HUES48 (cell line): ENCODE results near the gene CCDC92.

Source experiments
- H3K27ac ChIP-seq: one replicate; pipeline ENCODE4 v1.7.0; 2013; ENCODE audit warnings: low read depth, low read length, inconsistent platforms
- H3K27me3 ChIP-seq: 2 replicates; pipeline ENCODE4 v1.6.1; 2013; ENCODE audit warnings: mild to moderate bottlenecking, low read length; ENCODE audit not compliant: control insufficient read depth, insufficient read depth
- H3K36me3 ChIP-seq: 2 replicates; pipeline ENCODE4 v1.6.1; 2013; ENCODE audit warnings: low read length; ENCODE audit not compliant: control insufficient read depth, insufficient read depth
- H3K4me1 ChIP-seq: 2 replicates; pipeline ENCODE4 v1.6.1; 2013; ENCODE audit warnings: mild to moderate bottlenecking, low read length; ENCODE audit not compliant: control insufficient read depth, insufficient read depth
- H3K4me3 ChIP-seq: 2 replicates; pipeline ENCODE4 v1.5.1; 2013; ENCODE audit warnings: mild to moderate bottlenecking, low read depth, low read length
- H3K9ac ChIP-seq: 2 replicates; pipeline ENCODE4 v1.6.1; 2013; ENCODE audit warnings: mild to moderate bottlenecking, low read depth, low read length, moderate library complexity
- H3K9me3 ChIP-seq: 2 replicates; pipeline ENCODE4 v1.6.1; 2013; ENCODE audit warnings: low read length; ENCODE audit not compliant: control insufficient read depth, insufficient read depth

Gene CCDC92, protein sequence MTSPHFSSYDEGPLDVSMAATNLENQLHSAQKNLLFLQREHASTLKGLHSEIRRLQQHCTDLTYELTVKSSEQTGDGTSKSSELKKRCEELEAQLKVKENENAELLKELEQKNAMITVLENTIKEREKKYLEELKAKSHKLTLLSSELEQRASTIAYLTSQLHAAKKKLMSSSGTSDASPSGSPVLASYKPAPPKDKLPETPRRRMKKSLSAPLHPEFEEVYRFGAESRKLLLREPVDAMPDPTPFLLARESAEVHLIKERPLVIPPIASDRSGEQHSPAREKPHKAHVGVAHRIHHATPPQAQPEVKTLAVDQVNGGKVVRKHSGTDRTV

DNA sequence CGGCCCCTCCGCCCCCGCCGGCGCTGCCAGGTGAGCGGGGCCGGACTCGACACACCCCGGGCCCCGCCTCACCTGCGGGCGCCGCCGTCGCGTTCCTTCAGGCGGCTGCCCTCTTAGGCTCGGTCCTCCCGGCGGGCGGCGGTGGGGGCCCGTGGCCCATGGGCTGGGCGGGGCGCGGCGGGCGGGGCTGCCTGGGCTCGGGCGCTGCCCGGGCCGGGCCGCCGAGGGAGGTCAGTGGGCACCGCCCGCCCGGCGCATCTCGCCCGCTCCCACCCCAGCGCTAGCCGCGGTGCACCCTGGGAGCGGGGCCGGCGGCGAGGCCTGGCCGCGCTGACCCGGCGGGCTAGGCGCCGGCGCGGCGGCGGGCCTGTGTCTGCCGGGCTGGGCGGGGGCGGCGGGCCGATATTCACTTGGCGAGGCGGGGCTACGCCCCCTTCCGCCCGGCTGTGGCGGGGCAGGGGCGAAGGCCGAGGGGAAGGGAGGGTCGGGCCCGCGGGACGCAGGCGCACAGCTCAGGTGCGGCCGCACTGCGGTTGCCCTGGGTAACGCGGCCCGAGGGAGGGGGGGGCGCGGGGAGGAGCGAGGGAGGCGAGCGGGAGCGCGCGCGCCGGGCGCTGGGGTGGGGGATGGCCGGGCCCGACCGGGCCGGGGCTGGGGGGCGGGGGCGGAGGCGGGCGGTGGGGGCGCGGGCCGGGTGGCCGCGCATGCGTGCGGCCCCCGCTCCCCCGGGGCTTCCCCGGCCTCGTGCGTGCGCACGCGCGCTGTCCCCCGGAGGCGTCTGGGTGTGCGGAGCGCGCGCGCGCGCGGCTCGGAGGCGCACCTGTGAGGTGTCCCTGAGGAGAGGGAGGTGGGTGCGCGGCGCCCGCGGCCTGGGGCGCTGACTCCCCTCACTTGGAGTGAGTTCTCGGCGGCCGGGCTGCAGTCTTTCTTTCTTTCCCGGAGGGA is at the start of gene CCDC92, which contains the start of gene ZNF664:
CCDC92 (minus strand) TSS at position 375 of the 945 bp plus-strand sequence. CDS start 28,526 bp downstream, outside the sequence.
ZNF664 (plus strand) TSS at position 759 of the 945 bp plus-strand sequence. CDS start 38,930 bp downstream, outside the sequence.
- Histone ChIP-seq H3K27me3 (peaks cover 68% of the 10 kb centered on the region), H3K9me3 (no peaks in the 10 kb centered on the region), H3K9ac (peak within 1 kb of the TSS; percentile 59; the same call in 1 of the 2 replicates), H3K27ac (peak within 1 kb of the TSS; percentile 63), H3K4me3 (peak within 1 kb of the TSS; percentile 83), H3K4me1 (peaks cover 11% of the 10 kb centered on the region), H3K36me3 (peaks cover 4% of the 10 kb centered on the region; the same call in 1 of the 2 replicates)

DNA sequence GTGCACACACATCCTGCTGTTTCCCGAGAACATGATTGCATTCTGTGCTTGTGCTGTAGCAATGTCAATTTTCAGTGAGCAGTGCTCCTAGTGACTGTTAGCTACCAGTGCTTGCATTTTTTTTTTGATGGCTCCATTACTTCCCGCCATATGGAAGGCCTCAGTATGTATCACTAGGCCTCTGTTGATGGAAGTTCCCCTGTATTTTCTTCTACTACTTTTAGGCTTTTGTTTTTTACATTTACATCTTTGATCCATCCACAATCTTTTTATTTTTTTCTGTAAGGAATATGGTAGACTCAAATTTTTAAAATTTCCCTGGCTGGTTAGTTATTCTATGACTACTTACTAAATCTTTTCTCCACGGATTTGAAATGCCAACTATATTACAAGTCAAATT is 49.5 kb upstream of the CCDC92 start:
- H3K9ac ChIP-seq: no peak overlapping the region
- H3K27ac ChIP-seq: no peak overlapping the region
- H3K36me3 ChIP-seq: no peaks in the 10 kb centered on the region
- H3K9me3 ChIP-seq: no peaks in the 10 kb centered on the region
- no peaks in the 10 kb centered on the region for H3K27me3 ChIP-seq
- H3K4me3 ChIP-seq: no peak overlapping the region
- no peaks in the 10 kb centered on the region for H3K4me1 ChIP-seq

DNA sequence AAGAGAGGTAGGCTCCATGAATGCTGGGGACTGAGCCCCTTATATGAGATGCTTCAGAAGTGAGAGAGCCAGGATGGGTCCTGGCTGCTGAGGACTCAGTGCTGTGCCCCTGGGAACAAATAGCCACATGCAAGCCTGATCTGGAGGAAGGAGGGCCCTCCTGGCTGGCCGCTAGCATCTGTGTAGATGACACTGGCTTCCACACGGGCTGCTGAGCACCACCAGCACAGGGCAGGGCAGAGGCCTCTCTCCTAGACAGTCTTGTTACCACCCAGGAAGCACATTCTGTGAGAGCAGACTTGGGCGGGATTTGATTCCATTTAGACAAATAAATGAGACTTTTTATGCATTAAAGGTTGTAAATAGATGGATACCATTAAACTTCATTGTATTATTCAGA is 48.4 kb upstream of the CCDC92 start:
- H3K4me1 ChIP-seq: no peaks in the 10 kb centered on the region
- no peaks in the 10 kb centered on the region for H3K27me3 ChIP-seq
- H3K9ac ChIP-seq: no peak overlapping the region
- no peaks in the 10 kb centered on the region for H3K36me3 ChIP-seq
- no peaks in the 10 kb centered on the region for H3K9me3 ChIP-seq
- no peak overlapping the region for H3K4me3 ChIP-seq
- no peak overlapping the region for H3K27ac ChIP-seq

DNA sequence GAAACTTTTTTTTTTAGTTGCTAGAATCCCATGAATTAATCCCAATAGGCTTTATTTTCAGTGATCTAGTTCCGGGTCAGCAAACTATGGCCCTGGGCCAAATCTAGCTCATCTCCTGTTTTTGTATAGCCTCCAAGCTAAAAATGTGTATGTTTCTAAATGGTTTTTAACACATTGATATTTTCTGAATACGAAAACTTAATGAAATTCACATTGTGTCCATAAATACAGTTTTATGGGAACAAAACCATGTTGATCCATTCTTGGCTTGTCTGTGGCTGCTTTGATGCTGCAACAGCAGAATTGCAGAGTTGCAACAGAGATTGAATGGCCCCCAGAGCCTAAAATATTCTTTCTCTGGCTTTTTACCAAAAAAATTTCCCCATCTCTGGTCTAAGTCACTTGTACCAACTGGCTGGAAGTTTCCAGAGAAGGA is 47.9 kb upstream of the CCDC92 start:
- Histone ChIP-seq H3K9ac (no peak overlapping the region), H3K36me3 (no peaks in the 10 kb centered on the region), H3K27me3 (no peaks in the 10 kb centered on the region), H3K4me1 (no peaks in the 10 kb centered on the region), H3K4me3 (no peak overlapping the region), H3K27ac (no peak overlapping the region), H3K9me3 (no peaks in the 10 kb centered on the region)

DNA sequence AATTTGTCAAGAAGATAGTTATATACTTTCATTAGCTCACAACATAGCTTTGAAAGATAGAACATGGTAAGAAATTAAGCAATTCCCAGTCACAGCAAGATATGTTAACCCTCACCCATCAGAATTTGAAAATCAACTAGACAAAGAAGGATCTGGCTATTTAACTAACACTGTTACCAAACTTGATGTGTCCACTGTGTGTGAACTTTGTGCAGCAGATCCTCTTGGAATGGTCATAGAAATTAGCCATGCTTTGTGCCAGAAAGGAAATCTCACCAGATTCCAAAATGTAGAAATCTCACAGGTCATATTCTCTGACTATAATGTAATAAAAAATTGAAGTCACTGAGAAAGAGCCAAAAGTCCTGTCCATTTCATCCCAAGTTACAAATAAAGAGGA is 46.5 kb upstream of the CCDC92 start:
- no peaks in the 10 kb centered on the region for H3K9me3 ChIP-seq
- H3K27me3 ChIP-seq: no peaks in the 10 kb centered on the region
- no peak overlapping the region for H3K9ac ChIP-seq
- no peaks in the 10 kb centered on the region for H3K36me3 ChIP-seq
- no peak overlapping the region for H3K27ac ChIP-seq
- H3K4me1 ChIP-seq: no peaks in the 10 kb centered on the region
- H3K4me3 ChIP-seq: no peak overlapping the region

DNA sequence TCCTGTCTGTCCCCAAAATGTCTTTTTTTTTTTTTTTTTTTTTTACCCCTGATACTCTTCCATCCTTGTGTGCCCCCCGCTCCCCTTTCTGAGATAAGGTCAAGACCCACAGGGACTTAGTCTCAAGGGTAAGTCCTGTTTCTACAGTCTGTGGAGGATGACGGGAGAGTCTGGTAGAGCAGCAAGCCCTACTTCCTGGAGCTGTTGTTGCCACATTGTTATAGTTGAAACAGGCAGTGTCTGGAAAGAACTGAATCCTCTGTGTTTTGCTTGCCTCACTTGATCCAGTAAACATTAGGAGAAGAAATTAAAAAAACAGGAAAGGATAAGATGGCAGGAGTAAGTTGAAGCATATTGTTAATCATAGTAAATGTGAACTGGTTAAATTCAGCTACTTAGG is 45.9 kb upstream of the CCDC92 start:
- Histone ChIP-seq H3K9ac (no peak overlapping the region), H3K9me3 (no peaks in the 10 kb centered on the region), H3K27ac (no peak overlapping the region), H3K4me3 (no peak overlapping the region), H3K27me3 (no peaks in the 10 kb centered on the region), H3K36me3 (no peaks in the 10 kb centered on the region), H3K4me1 (no peaks in the 10 kb centered on the region)

DNA sequence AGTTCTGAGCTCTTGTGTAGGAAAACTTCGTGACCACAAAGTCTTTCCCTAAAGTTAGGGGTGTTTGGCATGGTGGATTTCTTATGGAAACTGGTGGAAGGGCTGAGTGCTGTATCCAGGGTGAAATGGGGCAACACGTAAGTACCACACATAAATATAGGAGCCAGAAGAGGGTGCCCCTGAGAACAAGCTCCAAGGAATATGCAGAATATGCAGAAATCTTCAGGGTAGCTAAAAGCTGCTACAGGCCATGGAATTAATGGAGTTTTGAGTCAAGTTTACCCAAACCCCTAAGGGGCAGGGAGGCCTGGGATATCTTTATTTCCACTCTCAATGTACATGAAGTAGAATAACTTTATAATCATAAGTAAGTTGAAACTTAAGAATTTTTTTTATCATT is 44.4 kb upstream of the CCDC92 start:
- H3K9me3 ChIP-seq: no peaks in the 10 kb centered on the region
- H3K4me1 ChIP-seq: no peaks in the 10 kb centered on the region
- H3K27me3 ChIP-seq: no peaks in the 10 kb centered on the region
- H3K4me3 ChIP-seq: no peak overlapping the region
- peaks cover 10% of the 10 kb centered on the region for H3K36me3 ChIP-seq
- no peak overlapping the region for H3K9ac ChIP-seq
- H3K27ac ChIP-seq: no peak overlapping the region

DNA sequence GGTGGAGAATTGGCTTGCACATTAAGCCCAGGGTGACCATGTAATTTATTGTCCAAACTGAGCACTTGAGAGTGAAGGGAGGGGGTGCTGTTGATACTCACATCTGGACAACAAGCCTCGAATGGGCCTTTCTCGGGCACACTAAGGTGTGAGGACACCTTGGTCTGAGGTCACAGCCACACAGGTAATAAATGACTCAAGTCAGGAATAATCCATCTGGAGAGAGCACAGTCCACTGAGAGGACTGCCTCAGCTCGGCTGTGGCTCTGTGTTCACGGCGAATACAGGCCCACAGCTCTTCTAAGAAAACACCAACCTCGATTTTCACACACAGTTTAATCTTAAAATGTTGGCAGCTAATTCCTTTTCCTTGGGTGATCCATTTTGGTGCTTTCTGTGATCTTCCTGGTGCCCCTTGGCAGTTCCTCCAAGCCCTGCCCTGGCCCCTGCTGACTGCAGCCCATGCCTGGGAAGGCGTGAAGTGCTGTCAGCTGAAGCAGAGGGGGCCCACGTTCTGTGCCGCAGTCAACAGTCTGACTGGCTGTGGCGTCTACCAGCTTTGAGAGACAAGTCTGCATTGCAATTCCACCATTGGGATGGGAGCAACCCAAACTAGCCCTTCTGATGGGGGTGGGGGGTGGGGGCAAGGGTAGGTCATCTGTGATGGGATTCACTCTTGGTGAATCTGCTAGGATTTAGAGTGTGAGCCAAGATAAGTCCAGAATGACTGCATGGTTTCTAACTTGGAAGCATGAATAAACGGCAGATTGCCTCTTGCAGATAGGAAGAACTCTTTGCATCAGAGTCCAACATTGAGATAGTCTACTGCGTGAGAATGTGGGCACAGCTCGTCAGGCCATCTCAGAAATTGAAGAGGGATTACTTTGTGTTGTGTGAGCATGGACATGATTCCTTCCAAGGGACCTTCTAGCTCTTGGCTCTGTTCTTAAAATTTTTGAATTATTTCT is 43.1 kb upstream of the CCDC92 start:
- Histone ChIP-seq H3K27me3 (no peaks in the 10 kb centered on the region), H3K9me3 (no peaks in the 10 kb centered on the region), H3K4me3 (no peak overlapping the region), H3K27ac (no peak overlapping the region), H3K36me3 (peaks cover 20% of the 10 kb centered on the region), H3K4me1 (no peaks in the 10 kb centered on the region), H3K9ac (no peak overlapping the region)

DNA sequence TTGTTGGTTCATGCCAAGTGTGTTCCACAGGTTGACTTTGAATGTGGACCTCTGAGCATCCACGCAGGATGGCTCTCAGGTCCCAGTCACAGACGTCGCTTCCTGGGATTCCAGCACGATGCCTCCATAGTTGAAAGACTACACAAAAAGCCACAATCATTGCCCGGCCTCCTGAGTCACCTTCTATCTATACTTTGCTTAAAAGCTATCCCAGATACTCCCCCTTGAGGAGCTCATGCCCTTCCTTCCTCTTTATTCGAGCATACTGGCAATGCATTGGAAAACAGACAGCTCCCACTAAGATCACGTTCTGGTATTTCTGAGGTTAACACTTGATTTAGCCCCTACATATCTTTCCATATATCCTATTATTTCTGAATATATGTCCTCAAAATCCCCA is 40.4 kb upstream of the CCDC92 start:
- Histone ChIP-seq H3K27me3 (no peaks in the 10 kb centered on the region), H3K4me1 (0 out of 2 replicates have a peak, but pooled peaks cover 5% of the 10 kb centered on the region), H3K9ac (no peak overlapping the region), H3K9me3 (no peaks in the 10 kb centered on the region), H3K27ac (no peak overlapping the region), H3K36me3 (peaks cover 20% of the 10 kb centered on the region), H3K4me3 (no peak overlapping the region)

DNA sequence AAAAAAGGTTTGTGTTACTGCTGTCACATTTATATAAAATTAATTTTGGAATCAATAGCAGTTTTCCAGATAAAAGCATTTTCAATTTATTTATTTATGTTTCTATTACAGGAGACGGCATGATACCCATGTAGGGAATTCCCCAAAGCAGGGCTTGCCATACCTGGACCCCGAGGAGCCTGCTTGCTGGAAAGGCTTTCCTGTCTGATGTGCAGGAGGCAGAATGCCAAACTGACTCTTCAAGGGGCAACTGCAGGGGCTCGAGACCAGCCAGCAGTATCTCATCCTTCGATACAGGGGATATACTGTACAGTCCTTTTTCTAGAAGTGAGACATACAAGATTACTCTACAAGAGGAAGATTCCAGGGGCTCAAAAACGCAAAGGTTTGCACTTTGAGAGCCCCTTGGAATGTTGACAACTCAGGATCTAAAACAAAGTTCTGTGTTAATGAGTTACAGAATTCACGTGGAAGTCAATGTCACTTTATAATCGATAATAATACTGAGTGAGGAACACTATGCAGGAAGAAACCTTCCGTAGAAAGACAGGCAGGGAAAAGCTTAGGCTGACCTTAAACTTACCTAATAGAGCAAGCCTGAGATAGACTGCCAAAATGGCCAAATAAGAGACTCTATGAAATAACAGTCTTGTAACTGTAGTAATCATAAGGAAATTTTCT is 38.9 kb upstream of the CCDC92 start:
- no peaks in the 10 kb centered on the region for H3K27me3 ChIP-seq
- H3K4me1 ChIP-seq: peaks cover 5% of the 10 kb centered on the region; the same call in 1 of the 2 replicates
- peaks cover 20% of the 10 kb centered on the region for H3K36me3 ChIP-seq
- no peaks in the 10 kb centered on the region for H3K9me3 ChIP-seq
- H3K4me3 ChIP-seq: no peak overlapping the region
- no peak overlapping the region for H3K27ac ChIP-seq
- no peak overlapping the region for H3K9ac ChIP-seq
